RCC 7860 (cell line): ENCODE data around the gene CPS1.

ENCODE experiments used
- DNase-seq: peaks from one replicate; pipeline ENCODE4 v3.0.0-alpha.2; 2015; ENCODE audit warnings: low spot score
- FAIRE-seq: peaks from 2 replicates; lab custom pipeline; 2012; peaks lifted over from hg19 to GRCh38; lab: Jason Lieb, UNC

CPS1 gene

GRCh38 chr2:210673117-210673516 is 116.7 kb downstream of the CPS1 start:
- DNase-seq (no peak), FAIRE-seq (no peak)

DNA sequence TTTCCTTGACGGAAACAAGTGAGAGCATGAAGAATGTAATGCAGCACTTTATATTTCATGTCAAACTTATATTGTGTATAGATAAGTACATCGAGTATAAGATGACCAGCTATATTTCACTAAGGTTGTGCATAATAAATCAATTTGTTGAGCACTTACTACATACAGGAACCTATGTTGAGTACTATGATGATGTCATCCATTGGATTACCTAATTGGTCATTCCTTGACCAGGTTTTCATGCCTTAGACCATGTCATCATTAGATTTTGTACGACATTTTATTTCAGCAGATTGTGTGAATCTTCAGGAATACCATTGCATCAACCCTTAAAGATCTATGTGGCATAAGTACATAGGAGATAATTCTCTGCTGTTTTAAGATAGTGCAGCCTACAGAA is 119.7 kb downstream of the CPS1 start:
- DNase-seq (no peak), FAIRE-seq (no peak)

- FAIRE-seq, result no peak
- DNase-seq, result no peak
Observed at GRCh38 chr2:210681491-210681890, 125.1 kb downstream of the CPS1 start.

DNA sequence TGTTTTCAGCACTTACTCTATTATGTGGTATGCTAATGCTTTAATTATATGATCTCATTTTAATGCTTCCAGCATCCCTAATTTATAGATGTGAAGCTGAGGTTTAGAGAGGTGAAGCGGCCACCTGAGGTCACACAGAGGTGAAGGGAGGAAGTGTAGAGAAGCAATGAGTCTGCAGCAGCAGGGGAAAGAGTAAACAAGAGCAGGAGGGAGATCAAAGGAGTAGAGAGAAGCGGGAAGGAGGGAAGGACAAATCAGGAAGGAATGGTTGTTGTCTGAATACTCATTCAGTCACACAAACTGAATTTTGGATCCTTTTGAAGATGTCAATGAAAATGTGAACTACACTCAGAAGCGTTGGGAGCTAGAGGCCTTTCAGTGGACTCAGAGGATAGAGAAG is 130.0 kb downstream of the CPS1 start:
- FAIRE-seq (no peak), DNase-seq (no peak)

DNA sequence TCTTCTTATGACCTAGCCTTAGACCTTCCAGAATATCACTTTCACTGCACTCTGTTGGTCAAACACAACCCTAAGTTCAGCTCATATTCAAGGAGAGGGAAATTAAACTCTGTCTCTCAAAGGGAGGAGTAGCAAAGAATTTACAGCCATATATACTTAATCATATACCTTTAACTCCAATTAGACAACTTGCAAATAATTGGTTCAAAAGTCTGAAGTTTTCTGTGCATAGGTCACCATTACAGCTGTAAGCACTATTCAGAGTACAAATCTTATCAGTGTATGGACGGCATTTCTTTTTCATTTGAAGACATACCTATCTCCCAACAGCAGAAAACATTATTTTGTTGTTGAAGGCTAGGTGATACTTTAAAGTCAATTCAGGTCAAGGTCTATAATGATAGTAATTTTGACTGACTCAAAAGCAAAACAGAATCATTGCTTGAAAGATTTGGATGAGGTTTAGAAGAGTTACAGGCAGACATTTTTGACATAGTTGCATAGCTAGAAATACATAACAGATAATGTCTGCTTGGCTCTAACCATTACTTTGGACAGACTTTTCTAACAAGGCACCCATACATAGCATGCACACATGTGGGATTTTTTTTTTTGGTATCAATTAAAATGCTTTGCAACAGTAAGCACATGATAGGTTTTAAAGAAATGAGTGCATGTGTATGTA is 131.5 kb downstream of the CPS1 start:
- DNase-seq (no peak), FAIRE-seq (no peak)

DNA sequence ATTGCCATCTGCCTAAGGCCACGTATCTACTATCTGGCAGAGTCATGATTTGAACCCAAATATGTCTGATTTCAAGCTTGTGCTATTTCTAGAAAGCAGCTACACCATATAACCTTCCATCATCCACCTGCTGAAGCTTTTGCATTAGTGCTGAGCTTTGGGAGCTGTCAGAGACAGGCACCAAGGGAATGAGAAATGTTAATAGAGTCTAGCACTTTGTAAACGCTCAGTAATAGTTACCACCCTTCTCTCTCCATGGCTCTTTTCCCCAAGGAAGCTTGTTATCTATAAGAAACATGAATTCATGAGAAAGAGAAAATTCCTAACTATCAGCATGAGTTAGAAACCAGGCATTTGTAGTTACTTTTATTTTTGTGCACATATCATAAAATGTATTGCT is 151.5 kb downstream of the CPS1 start:
- DNase-seq, result no peak
- no peak for FAIRE-seq

- DNase-seq (no peak), FAIRE-seq (no peak)
Observed at GRCh38 chr2:210713122-210713521, 156.7 kb downstream of the CPS1 start.

- DNase-seq, result no peak
Observed at GRCh38 chr2:210715560-210716082, 159.2 kb downstream of the CPS1 start.

DNA sequence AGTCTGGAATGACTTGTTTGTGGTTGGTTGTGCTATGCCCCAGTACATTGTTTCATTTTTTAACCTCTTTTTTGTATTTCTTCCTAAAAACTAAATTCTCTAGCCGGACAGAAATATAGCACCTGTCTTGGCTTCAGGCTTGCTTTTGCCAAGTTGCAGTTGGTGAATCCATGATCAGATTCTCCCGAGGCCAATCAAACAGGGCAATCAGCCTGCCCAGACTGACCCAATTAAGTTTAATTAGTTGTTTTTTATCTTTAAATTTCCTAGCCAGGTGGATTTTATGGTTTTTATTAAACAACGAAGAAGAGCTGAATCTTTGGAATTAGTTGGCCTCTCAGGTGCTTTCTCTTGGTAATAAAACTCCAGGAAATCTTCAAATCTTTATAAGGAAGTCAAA is 162.1 kb downstream of the CPS1 start:
- FAIRE-seq (no peak), DNase-seq (no peak)

More at GRCh38 chr2:210715560-210716082, 159.2 kb downstream of the CPS1 start:
- FAIRE-seq, result no peak

- no peak for FAIRE-seq
- no peak for DNase-seq
Observed at GRCh38 chr2:210722092-210722491, 165.7 kb downstream of the CPS1 start.

DNA sequence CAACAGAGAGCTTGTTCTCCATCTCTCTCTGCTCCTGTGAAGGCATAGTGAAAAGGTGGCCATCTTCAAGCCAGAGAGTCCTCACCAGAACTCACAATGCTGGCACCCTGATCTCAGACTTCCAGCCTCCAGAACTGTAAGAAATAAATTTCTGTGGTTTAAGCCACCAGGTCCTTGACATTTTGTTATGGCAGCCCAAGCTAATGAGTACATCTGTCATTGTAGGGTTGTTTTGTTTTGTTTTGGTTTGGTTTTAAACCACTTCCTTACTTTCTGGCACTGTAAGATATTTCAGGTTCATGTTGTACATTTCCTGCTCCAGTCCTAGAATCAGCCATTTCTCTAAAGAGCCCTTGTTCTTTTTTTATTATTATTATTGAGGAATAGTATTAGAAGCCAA is 171.2 kb downstream of the CPS1 start:
- FAIRE-seq (no peak), DNase-seq (no peak)
